Left kidney (tissue), 2 donors: ENCODE results near the gene POU6F2. TPM values are rescaled to one million over a fixed set of nuclear protein-coding genes. Genes with fewer than 3 reads are reported as not detected.
A peak's percentile ranks its signal among the peaks of the same experiment; 100 is the strongest.

ENCODE experiments used
- DNase-seq: peaks from one replicate; pipeline ENCODE4 v3.0.0-alpha.2; 2013
- polyA plus RNA-seq: library from polyadenylated mRNA; unstranded; fragments of 120-200 nt; gene quantifications from one replicate; pipeline ENCODE4 v1.2.1, GENCODE V29; 2013; ENCODE audit not compliant: insufficient read length

POU6F2 gene
- polyA plus RNA-seq, 1 donor, result 0.18 TPM

- no peak for DNase-seq
Measured at GRCh38 chr7:39069896-39070881, 92.5 kb downstream of the POU6F2 start.

GRCh38 chr7:39071116-39071515, 93.4 kb downstream of the POU6F2 start:
- no peak for DNase-seq

- DNase-seq, result no peak
Measured at GRCh38 chr7:39073432-39073831, 95.7 kb downstream of the POU6F2 start.

- DNase-seq, result no peak
Measured at GRCh38 chr7:39075210-39075609, 97.5 kb downstream of the POU6F2 start.

GRCh38 chr7:39083781-39084180, 106.1 kb downstream of the POU6F2 start:
- no peak for DNase-seq

GRCh38 chr7:39084349-39084748, 106.6 kb downstream of the POU6F2 start:
- DNase-seq, result no peak

GRCh38 chr7:39085189-39085588, 107.5 kb downstream of the POU6F2 start:
- DNase-seq, result no peak

- peak; percentile 58 for DNase-seq
Measured at GRCh38 chr7:39085590-39086049, 107.9 kb downstream of the POU6F2 start.

- DNase-seq, result no peak
Measured at GRCh38 chr7:39086638-39087360, 109.1 kb downstream of the POU6F2 start.

- no peak for DNase-seq
Measured at GRCh38 chr7:39088730-39089593, 111.3 kb downstream of the POU6F2 start.

- DNase-seq, result no peak
Measured at GRCh38 chr7:39091145-39091544, 113.4 kb downstream of the POU6F2 start.

GRCh38 chr7:39091774-39092173, 114.1 kb downstream of the POU6F2 start:
- no peak for DNase-seq

GRCh38 chr7:39094731-39095130, 117.0 kb downstream of the POU6F2 start:
- no peak for DNase-seq

GRCh38 chr7:39095875-39096619, 118.3 kb downstream of the POU6F2 start:
- DNase-seq, result no peak

GRCh38 chr7:39098506-39098905, 120.8 kb downstream of the POU6F2 start:
- no peak for DNase-seq

GRCh38 chr7:39099146-39099545, 121.4 kb downstream of the POU6F2 start:
- no peak for DNase-seq

GRCh38 chr7:39100270-39100669, 122.6 kb downstream of the POU6F2 start:
- DNase-seq, result no peak

- no peak for DNase-seq
Measured at GRCh38 chr7:39102234-39102633, 124.5 kb downstream of the POU6F2 start.

GRCh38 chr7:39105720-39106119, 128.0 kb downstream of the POU6F2 start:
- no peak for DNase-seq

GRCh38 chr7:39125846-39126245, 148.1 kb downstream of the POU6F2 start:
- DNase-seq, result no peak

GRCh38 chr7:39127058-39127457, 149.3 kb downstream of the POU6F2 start:
- DNase-seq, result no peak
